NCI-H1105 (cell line): ENCODE measurements around the gene TLCD2.
"Not testable (repeated sequence)": the region's sequence is repeated elsewhere in the genome, so short reads cannot be mapped to it uniquely, and the experiment has no call there.

Source experiments
- DNase-seq: peaks from one replicate; lab custom pipeline; 2025; lab: John Stamatoyannopoulos, UW

Gene TLCD2

GRCh38 chr17:1686086-1686485 is 24.1 kb downstream of the TLCD2 start:
- DNase-seq = no peak

- DNase-seq = peak; percentile 91
Measured at GRCh38 chr17:1684378-1685189, 25.6 kb downstream of the TLCD2 start, which contains the start of gene PRPF8. TSS of gene PRPF8 (minus strand) at chr17:1684867. CDS start at chr17:1684571, 296 bp downstream.

GRCh38 chr17:1683459-1683858 is 26.7 kb downstream of the TLCD2 start:
- no peak for DNase-seq

GRCh38 chr17:1676401-1676800 is 33.8 kb downstream of the TLCD2 start:
- no peak for DNase-seq

GRCh38 chr17:1673041-1673785 is 37.0 kb downstream of the TLCD2 start:
- DNase-seq = no peak

GRCh38 chr17:1663934-1664333 is 46.2 kb downstream of the TLCD2 start:
- DNase-seq = not testable (repeated sequence)

- DNase-seq = no peak
Measured at GRCh38 chr17:1661045-1661444, 49.1 kb downstream of the TLCD2 start.

- DNase-seq = no peak
Measured at GRCh38 chr17:1658100-1658499, 52.1 kb downstream of the TLCD2 start.

- DNase-seq = no peak
Measured at GRCh38 chr17:1653735-1654134, 56.4 kb downstream of the TLCD2 start.

GRCh38 chr17:1652794-1653193 is 57.4 kb downstream of the TLCD2 start:
- DNase-seq = not testable (repeated sequence)
